HCT116 (cell line): ENCODE data around the gene DNAL4. TPM values are rescaled to one million over a fixed set of nuclear protein-coding genes. Genes with fewer than 3 reads are reported as not detected.

Experiments
- ATAC-seq: fragments of 200-7000 bp; cut with Tn5 transposase; 2 replicates; pipeline ENCODE4 v1.9.1; 2020; ENCODE audit warnings: mild to moderate bottlenecking, moderate library complexity
- BruUV-seq: library from RNA; stranded (reverse); fragments of 400-500 nt; replicated peaks from 2 replicates; lab custom pipeline; 2021; lab: Mats Ljungman, UMichigan
- CTCF ChIA-PET: fragments of 300-600 bp; sonication (Branson Sonifier 250); formaldehyde crosslinking; loops from one replicate; lab custom pipeline; 2021; ENCODE audit warnings: antibody characterized with exemption; lab: Charles Lee
- POLR2A ChIA-PET: fragments of 300-600, 350-600 bp; sonication (Branson Sonifier 250); formaldehyde crosslinking; loops from one replicate; lab custom pipeline; 2021; ENCODE audit warnings: antibody characterized with exemption; lab: Charles Lee
- RAD21 ChIA-PET, 2 experiments: fragments of 300-600 bp; sonication (Branson Sonifier 250); formaldehyde crosslinking; loops; one replicate each; lab custom pipeline; 2023; ENCODE audit warnings: low total read pairs in 2 of 2; ENCODE audit not compliant: uncharacterized antibody in 2 of 2, unreplicated experiment in 2 of 2, low non-redundant PET in 1 of 2; lab: Charles Lee
- DNase-seq: peaks from one replicate; pipeline ENCODE4 v3.0.0-alpha.2; 2010; ENCODE audit warnings: low read depth, low spot score
- H2AFZ ChIP-seq: fragments of 200-600 bp; shearing (Covaris generic), sonication (generic); 2 replicates; pipeline ENCODE4 v1.6.1; 2017; ENCODE audit warnings: low read depth, mixed run types, mixed read lengths, antibody characterized with exemption, low read length; ENCODE audit not compliant: poor library complexity, severe bottlenecking
- H3K27ac ChIP-seq: 2 replicates; pipeline ENCODE4 v1.5.1; 2012; ENCODE audit warnings: low read depth, low read length
- H3K27me3 ChIP-seq: fragments of 200-600 bp; sonication (generic); 2 replicates; pipeline ENCODE4 v1.6.1; 2016; ENCODE audit warnings: mixed run types, low read length, mixed read lengths; ENCODE audit not compliant: insufficient read depth
- H3K36me3 ChIP-seq, 2 experiments: fragments of 200-500 bp in 1 of 2; fragments of 200-600 bp in 1 of 2; sonication (Bioruptor generic) in 1 of 2; sonication (generic) in 1 of 2; 2 replicates each; pipeline versions ENCODE4 v1.5.1 to v1.6.1; 2014 to 2016; ENCODE audit warnings: low read length in 2 of 2, inconsistent platforms in 1 of 2, mixed read lengths in 1 of 2, mixed run types in 1 of 2; ENCODE audit not compliant: insufficient read depth in 2 of 2, control insufficient read depth in 1 of 2
- H3K4me1 ChIP-seq, 2 experiments: fragments of 200-600 bp in 1 of 2; sonication (generic) in 1 of 2; 2 replicates each; pipeline versions ENCODE4 v1.5.1 to v1.6.1; 2012 to 2017; ENCODE audit warnings: low read length in 2 of 2, inconsistent platforms in 1 of 2, mild to moderate bottlenecking in 1 of 2, mixed read lengths in 1 of 2, mixed run types in 1 of 2, moderate library complexity in 1 of 2; ENCODE audit not compliant: insufficient read depth in 2 of 2, control insufficient read depth in 1 of 2
- H3K4me2 ChIP-seq: fragments of 200-600 bp; sonication (generic); 2 replicates; pipeline ENCODE4 v1.6.1; 2017; ENCODE audit warnings: mixed run types, low read length, mixed read lengths
- H3K4me3 ChIP-seq, 2 experiments: fragments of 200-600 bp in 1 of 2; sonication (generic) in 1 of 2; replicated peaks in 1 of 2; 2 replicates each; pipeline ENCODE4 v1.5.1; 2011 to 2016; ENCODE audit warnings: low read length in 2 of 2, control low read depth in 1 of 2, low read depth in 1 of 2, mild to moderate bottlenecking in 1 of 2, mixed read lengths in 1 of 2, mixed run types in 1 of 2
- H3K79me2 ChIP-seq: fragments of 200-600 bp; sonication (generic); 2 replicates; pipeline ENCODE4 v1.6.1; 2017; ENCODE audit warnings: mild to moderate bottlenecking, mixed run types, low read length, moderate library complexity, mixed read lengths; ENCODE audit not compliant: insufficient read depth
- H3K9ac ChIP-seq: fragments of 200-600 bp; sonication (generic); 2 replicates; pipeline ENCODE4 v1.6.1; 2016; ENCODE audit warnings: low read length, mixed read lengths
- H3K9me2 ChIP-seq: fragments of 200-600 bp; sonication (generic), shearing (Covaris generic); 2 replicates; pipeline ENCODE4 v1.6.1; 2017; ENCODE audit warnings: mixed run types, mild to moderate bottlenecking, moderate library complexity; ENCODE audit not compliant: insufficient read depth
- H3K9me3 ChIP-seq, 2 experiments: fragments of 200-500 bp in 1 of 2; fragments of 200-600 bp in 1 of 2; sonication (Bioruptor generic) in 1 of 2; sonication (generic) in 1 of 2; 2 replicates each; pipeline ENCODE4 v1.6.1; 2014 to 2017; ENCODE audit warnings: low read length in 2 of 2, mixed read lengths in 2 of 2, inconsistent platforms in 1 of 2, low read depth in 1 of 2, mild to moderate bottlenecking in 1 of 2, mixed run types in 1 of 2, moderate library complexity in 1 of 2; ENCODE audit not compliant: control insufficient read depth in 1 of 2, insufficient read depth in 1 of 2
- H4K20me1 ChIP-seq: fragments of 200-600 bp; sonication (generic), shearing (Covaris generic); 2 replicates; pipeline ENCODE4 v1.6.1; 2017; ENCODE audit warnings: mixed run types, mild to moderate bottlenecking, moderate library complexity; ENCODE audit not compliant: insufficient read depth
- ATF3 ChIP-seq: IDR thresholded peaks from 2 replicates; pipeline ENCODE4 v1.6.1; 2012
- CBX3 ChIP-seq: IDR thresholded peaks from 2 replicates; pipeline ENCODE4 v1.6.1; 2012; ENCODE audit warnings: low read depth
- CTCF ChIP-seq, 3 experiments: fragments of 200-600 bp in 1 of 3; sonication (generic) in 1 of 3; IDR thresholded peaks in 2 of 3; conservative IDR thresholded peaks in 1 of 3; 2 replicates each; pipeline ENCODE4 v1.5.1; 2012 to 2017; ENCODE audit warnings: low read depth in 2 of 3, low read length in 2 of 3, antibody characterized with exemption in 1 of 3, borderline replicate concordance in 1 of 3, control low read depth in 1 of 3, mild to moderate bottlenecking in 1 of 3, mixed read lengths in 1 of 3, mixed run types in 1 of 3, moderate library complexity in 1 of 3; ENCODE audit not compliant: insufficient read depth in 1 of 3
- EGR1 ChIP-seq: IDR thresholded peaks from 2 replicates; pipeline ENCODE4 v1.6.1; 2012; ENCODE audit warnings: low read depth
- EZH2 ChIP-seq: fragments of 200-600 bp; sonication (generic); IDR thresholded peaks from 2 replicates; pipeline ENCODE4 v1.6.1; 2017; ENCODE audit warnings: antibody characterized with exemption, mixed run types
- RAD21 ChIP-seq: IDR thresholded peaks from 2 replicates; pipeline ENCODE4 v1.6.1; 2012; ENCODE audit warnings: low read depth, mild to moderate bottlenecking
- REST ChIP-seq: IDR thresholded peaks from 2 replicates; pipeline ENCODE4 v1.6.1; 2012; ENCODE audit warnings: low read depth
- intact Hi-C: fragments of 100-400 bp; cut with micrococcal nuclease; formaldehyde crosslinking; loops from 2 replicates; pipeline ENCODE4 v1.10.0; 2022
- total RNA-seq: library from RNA; stranded (reverse); gene quantifications from one replicate; pipeline ENCODE4 v1.2.1, GENCODE V29; 2021; ENCODE audit not compliant: unreplicated experiment

DNAL4 gene
- total RNA-seq, 1 experiment from 2014 or later, result 18.3 TPM

GRCh38 chr22:38774496-38775166 is 19.3 kb downstream of the DNAL4 start:
- ChIA-PET CTCF (interaction anchor here (1.3 kb wide), 1 partner anchor 9 kb away, joined by 3 read pairs; no protein-coding TSS in a partner anchor), RAD21 (no interaction called here)
- Histone ChIP-seq H2AFZ (no peak overlapping the region), H3K36me3 (no peaks in the 10 kb centered on the region), H3K79me2 (no peaks in the 10 kb centered on the region), H3K4me2 (no peak overlapping the region)
- no TSS peak for BruUV-seq
- no peak for DNase-seq
- no peak for TF ChIP-seq REST
- TF ChIP-seq CBX3, result no peak
- no peak for TF ChIP-seq CTCF (IDR thresholded peaks at IDR 0.05 in 2 of 3, conservative IDR thresholded peaks at IDR 0.05 in 1 of 3; ENCODE audit: borderline replicate concordance in 1 of 3, insufficient read depth in 1 of 3, low read depth in 2 of 3, low read length in 2 of 3)
- TF ChIP-seq RAD21, result no peak
- no peak for TF ChIP-seq ATF3
- TF ChIP-seq EGR1, result no peak
- no peak for TF ChIP-seq EZH2
- TF ChIP-seq, all 23 proteins: peak for 0
- Histone ChIP-seq H3K9me3 (no peaks in the 10 kb centered on the region), H3K9ac (no peak overlapping the region), H4K20me1 (no peaks in the 10 kb centered on the region), H3K27me3 (no peaks in the 10 kb centered on the region), H3K27ac (no peak overlapping the region), H3K4me1 (no peaks in the 10 kb centered on the region), H3K9me2 (no peaks in the 10 kb centered on the region), H3K4me3 (no peak overlapping the region)
- POLR2A ChIA-PET, result no interaction called here
- intact Hi-C loops, result no loop called here
- ATAC-seq, result no peak
